Activated T-helper 1 cell treated with anti-CD3 and anti-CD28 coated beads, Interleukin-12 subunit alpha, Interleukin-12 subunit beta, Interleukin-2, Interleukin-4 antibody, amounts not matched to agents 30 ng/mL and 10 ng/mL and 1 ng/mL, durations not matched to agents 14 hours and 24 hours and 36 hours (primary cell): ENCODE data around the gene OR13J1. TPM values are rescaled to one million over a fixed set of nuclear protein-coding genes. Genes with fewer than 3 reads are reported as not detected.
"Not testable (repeated sequence)": the region's sequence is repeated elsewhere in the genome, so short reads cannot be mapped to it uniquely, and the experiment has no call there.

Source experiments
- DNase-seq: peaks from one replicate; pipeline ENCODE4 v3.0.0; 2021; ENCODE audit warnings: low spot score
- H3K27ac Mint-ChIP-seq: one replicate; pipeline ENCODE4 v1.8.0; 2021; ENCODE audit warnings: mild to moderate bottlenecking, mixed read lengths
- H3K27me3 Mint-ChIP-seq: one replicate; pipeline ENCODE4 v1.8.0; 2022; ENCODE audit warnings: mild to moderate bottlenecking, moderate library complexity, mixed read lengths; ENCODE audit not compliant: insufficient read depth
- H3K36me3 Mint-ChIP-seq: one replicate; pipeline ENCODE4 v1.8.0; 2021; ENCODE audit warnings: low read depth, mixed read lengths
- H3K4me1 Mint-ChIP-seq: one replicate; pipeline ENCODE4 v1.8.0; 2021; ENCODE audit warnings: low read depth, mixed read lengths
- H3K4me3 Mint-ChIP-seq: one replicate; pipeline ENCODE4 v1.8.0; 2021; ENCODE audit warnings: mild to moderate bottlenecking, moderate library complexity, mixed read lengths
- H3K9me3 Mint-ChIP-seq: one replicate; pipeline ENCODE4 v1.8.0; 2021; ENCODE audit warnings: mixed read lengths
- intact Hi-C: fragments of 100-400 bp; cut with micrococcal nuclease; formaldehyde crosslinking; loops from one replicate; pipeline ENCODE4 v1.15.1; 2024
- total RNA-seq: library from RNA; stranded (reverse); gene quantifications from 2 replicates; pipeline ENCODE4 v1.2.3, GENCODE V29; 2022

Gene OR13J1
- total RNA-seq, 1 donor from 2014 or later = not detected

DNA sequence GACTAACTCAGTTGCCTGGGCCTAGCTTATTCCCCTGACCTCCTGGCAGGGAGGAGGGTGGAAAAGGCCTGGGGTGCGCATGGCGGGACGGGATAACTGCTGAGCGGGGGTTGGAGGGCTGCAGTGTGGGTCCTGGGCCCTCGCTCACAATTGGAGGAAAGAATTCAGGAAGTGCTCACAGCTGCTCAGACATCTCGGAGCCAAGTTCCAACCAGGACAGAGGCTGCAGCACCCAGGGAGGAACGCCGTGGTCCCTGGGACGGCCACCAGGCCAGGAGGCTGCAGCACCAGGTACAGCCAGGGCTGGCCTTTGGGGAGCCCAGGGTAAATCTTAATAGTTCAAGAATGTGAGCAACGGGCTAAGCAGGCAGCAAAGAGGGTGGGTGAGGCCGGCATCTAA lies 39.1 kb upstream of the OR13J1 start, which contains the start of gene SPAAR:
Gene SPAAR, plus strand, starts transcription at position 217 of the 400 bp plus-strand sequence. CDS start 974 bp downstream, outside the sequence.
- Mint-ChIP-seq H3K4me1 (peaks cover 32% of the 10 kb centered on the region), H3K27me3 (peaks cover 2% of the 10 kb centered on the region), H3K4me3 (no peak within 1 kb of the TSS), H3K9me3 (no peaks in the 10 kb centered on the region), H3K27ac (no peak within 1 kb of the TSS), H3K36me3 (no peaks in the 10 kb centered on the region)
- DNase-seq = no peak
- intact Hi-C loops = no loop called here

GRCh38 chr9:35908504-35909125 lies 38.4 kb upstream of the OR13J1 start:
- no peak overlapping the region for H3K4me3 Mint-ChIP-seq
- peaks cover 32% of the 10 kb centered on the region for H3K4me1 Mint-ChIP-seq
- no peak for DNase-seq
- H3K27ac Mint-ChIP-seq = no peak overlapping the region
- H3K27me3 Mint-ChIP-seq = peaks cover 2% of the 10 kb centered on the region
- no peaks in the 10 kb centered on the region for H3K36me3 Mint-ChIP-seq
- intact Hi-C loops = no loop called here
- H3K9me3 Mint-ChIP-seq = no peaks in the 10 kb centered on the region

DNA sequence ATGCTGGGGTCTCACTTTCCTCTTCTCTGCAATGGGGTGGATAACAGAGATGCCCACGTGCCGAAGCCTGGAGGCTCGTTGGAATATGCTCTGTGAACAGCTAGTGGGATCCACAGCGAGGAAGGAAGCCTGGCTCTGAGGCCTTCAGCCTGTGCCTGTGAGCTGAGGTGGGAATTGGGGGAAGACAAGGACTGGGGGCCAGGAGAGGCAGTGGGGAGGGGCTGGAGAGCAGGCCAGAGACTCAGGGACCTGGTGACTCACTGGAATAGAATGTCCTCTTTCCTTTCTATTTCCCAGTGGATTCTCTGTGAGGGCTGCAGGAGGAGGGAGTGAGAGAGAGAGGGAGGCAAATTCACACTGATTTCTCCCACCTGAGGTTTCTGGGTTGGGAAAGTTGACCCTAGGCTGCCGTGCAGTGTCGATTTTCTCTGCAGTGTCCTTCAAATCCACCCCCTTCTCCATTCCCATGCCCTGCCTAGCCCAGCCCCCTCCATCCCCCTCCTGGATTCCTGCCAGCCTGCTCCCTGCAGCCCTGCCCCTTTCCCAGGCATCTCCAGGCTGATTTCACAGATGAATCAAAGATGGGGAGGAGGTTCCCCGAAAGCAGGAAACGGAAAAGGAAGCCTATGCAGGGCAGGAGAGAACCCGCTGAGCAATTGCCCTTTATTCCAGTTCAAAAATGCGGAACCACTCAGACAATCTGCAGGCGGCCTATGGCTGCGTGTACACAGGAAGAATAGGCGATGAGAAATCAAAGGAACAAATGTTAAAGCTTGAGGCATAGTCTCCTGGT lies 37.7 kb upstream of the OR13J1 start:
- DNase-seq = no peak
- H3K36me3 Mint-ChIP-seq = no peaks in the 10 kb centered on the region
- intact Hi-C loops = no loop called here
- no peak overlapping the region for H3K4me3 Mint-ChIP-seq
- H3K4me1 Mint-ChIP-seq = peaks cover 32% of the 10 kb centered on the region
- H3K9me3 Mint-ChIP-seq = no peaks in the 10 kb centered on the region
- no peak overlapping the region for H3K27ac Mint-ChIP-seq
- peaks cover 2% of the 10 kb centered on the region for H3K27me3 Mint-ChIP-seq

GRCh38 chr9:35906923-35907699 lies 36.9 kb upstream of the OR13J1 start:
- peaks cover 2% of the 10 kb centered on the region for H3K27me3 Mint-ChIP-seq
- H3K4me3 Mint-ChIP-seq = no peak overlapping the region
- intact Hi-C loops = no loop called here
- H3K36me3 Mint-ChIP-seq = no peaks in the 10 kb centered on the region
- no peak for DNase-seq
- H3K9me3 Mint-ChIP-seq = no peaks in the 10 kb centered on the region
- H3K4me1 Mint-ChIP-seq = peaks cover 32% of the 10 kb centered on the region
- no peak overlapping the region for H3K27ac Mint-ChIP-seq

GRCh38 chr9:35905912-35906679 lies 35.9 kb upstream of the OR13J1 start, which contains the start of gene HRCT1:
TSS of gene HRCT1 (plus strand) at chr9:35906202. CDS start at chr9:35906288, 86 bp downstream.
- peaks cover 2% of the 10 kb centered on the region for H3K27me3 Mint-ChIP-seq
- peaks cover 24% of the 10 kb centered on the region for H3K4me1 Mint-ChIP-seq
- H3K27ac Mint-ChIP-seq = no peak within 1 kb of the TSS
- H3K36me3 Mint-ChIP-seq = no peaks in the 10 kb centered on the region
- intact Hi-C loops = no loop called here
- no peak for DNase-seq
- H3K9me3 Mint-ChIP-seq = no peaks in the 10 kb centered on the region
- H3K4me3 Mint-ChIP-seq = no peak within 1 kb of the TSS

DNA sequence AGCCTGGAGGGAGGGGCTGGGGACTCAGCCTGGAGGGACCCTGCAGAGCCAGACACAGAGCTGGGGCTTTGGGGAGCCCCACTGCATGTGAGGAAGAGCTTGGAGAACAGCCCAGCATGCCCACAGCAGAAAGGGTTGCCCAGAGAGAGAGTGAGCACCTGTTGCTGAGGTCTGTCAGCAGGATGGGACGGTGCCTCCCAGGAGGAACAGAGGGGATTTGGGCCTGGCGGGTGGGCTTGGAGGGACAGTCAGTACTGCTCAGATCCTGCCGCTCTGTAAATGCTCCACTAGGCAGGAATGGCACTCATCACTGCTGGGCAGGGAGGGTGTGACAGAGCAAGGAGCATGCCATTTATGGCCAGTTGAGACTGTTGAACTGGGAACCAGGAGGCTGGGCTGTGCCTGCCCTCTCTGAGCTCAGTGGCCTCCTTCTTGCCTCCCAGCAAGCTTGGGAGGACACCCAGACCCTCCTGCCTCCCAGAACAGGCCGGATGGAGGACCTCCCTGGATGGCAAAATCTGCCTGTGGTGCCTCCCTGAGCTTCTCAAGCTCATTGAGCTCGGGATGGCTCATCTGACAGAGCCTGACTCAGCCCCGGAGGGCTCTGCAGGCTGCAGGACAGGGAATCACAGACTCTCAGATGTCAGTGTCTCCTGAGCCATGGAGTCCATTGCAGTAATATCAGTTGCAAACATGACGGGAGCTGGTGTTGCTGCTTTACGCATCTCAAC lies 35.0 kb upstream of the OR13J1 start:
- peaks cover 3% of the 10 kb centered on the region for H3K27me3 Mint-ChIP-seq
- DNase-seq = no peak
- intact Hi-C loops = no loop called here

GRCh38 chr9:35904338-35904737 lies 34.1 kb upstream of the OR13J1 start:
- peaks cover 17% of the 10 kb centered on the region for H3K4me1 Mint-ChIP-seq
- peaks cover 3% of the 10 kb centered on the region for H3K27me3 Mint-ChIP-seq
- H3K36me3 Mint-ChIP-seq = no peaks in the 10 kb centered on the region
- no peak for DNase-seq
- H3K9me3 Mint-ChIP-seq = no peaks in the 10 kb centered on the region
- intact Hi-C loops = no loop called here
- H3K27ac Mint-ChIP-seq = no peak overlapping the region
- H3K4me3 Mint-ChIP-seq = no peak overlapping the region

More for the DNA sequence above, 35.0 kb upstream of the OR13J1 start:
- no peaks in the 10 kb centered on the region for H3K36me3 Mint-ChIP-seq
- H3K4me3 Mint-ChIP-seq = no peak overlapping the region
- peaks cover 17% of the 10 kb centered on the region for H3K4me1 Mint-ChIP-seq
- H3K27ac Mint-ChIP-seq = no peak overlapping the region
- H3K9me3 Mint-ChIP-seq = no peaks in the 10 kb centered on the region

GRCh38 chr9:35903049-35903448 lies 32.8 kb upstream of the OR13J1 start:
- Mint-ChIP-seq H3K27ac (no peak overlapping the region), H3K27me3 (peaks cover 10% of the 10 kb centered on the region), H3K4me1 (peaks cover 5% of the 10 kb centered on the region), H3K4me3 (no peak overlapping the region), H3K9me3 (no peaks in the 10 kb centered on the region), H3K36me3 (no peaks in the 10 kb centered on the region)
- intact Hi-C loops = loop anchor here (1.0 kb wide), 2 partner anchors 42 to 120 kb away; no protein-coding TSS in a partner anchor
- peak; percentile 22 for DNase-seq

- intact Hi-C loops = no loop called here
- peaks cover 24% of the 10 kb centered on the region for H3K27me3 Mint-ChIP-seq
- no peak overlapping the region for H3K4me3 Mint-ChIP-seq
- no peaks in the 10 kb centered on the region for H3K36me3 Mint-ChIP-seq
- H3K27ac Mint-ChIP-seq = no peak overlapping the region
- DNase-seq = no peak
- no peaks in the 10 kb centered on the region for H3K4me1 Mint-ChIP-seq
- no peaks in the 10 kb centered on the region for H3K9me3 Mint-ChIP-seq
Observed at GRCh38 chr9:35899021-35899420, 28.8 kb upstream of the OR13J1 start.

GRCh38 chr9:35898337-35898736 lies 28.1 kb upstream of the OR13J1 start:
- intact Hi-C loops = no loop called here
- Mint-ChIP-seq H3K27ac (no peak overlapping the region), H3K27me3 (peaks cover 30% of the 10 kb centered on the region), H3K36me3 (no peaks in the 10 kb centered on the region), H3K4me3 (no peak overlapping the region), H3K4me1 (no peaks in the 10 kb centered on the region), H3K9me3 (no peaks in the 10 kb centered on the region)
- no peak for DNase-seq

- DNase-seq, H3K36me3 Mint-ChIP-seq, H3K9me3 Mint-ChIP-seq, intact Hi-C loops, H3K4me3 Mint-ChIP-seq, H3K4me1 Mint-ChIP-seq, H3K27ac Mint-ChIP-seq: not testable (repeated sequence)
- H3K27me3 Mint-ChIP-seq = peaks cover 30% of the 10 kb centered on the region
Observed at GRCh38 chr9:35897376-35898099, 27.3 kb upstream of the OR13J1 start.
